ENCODE data around the gene MARCHF3.
"Not testable (repeated sequence)": the region's sequence is repeated elsewhere in the genome, so short reads cannot be mapped to it uniquely, and the experiment has no call there.

MARCHF3 gene

DNA sequence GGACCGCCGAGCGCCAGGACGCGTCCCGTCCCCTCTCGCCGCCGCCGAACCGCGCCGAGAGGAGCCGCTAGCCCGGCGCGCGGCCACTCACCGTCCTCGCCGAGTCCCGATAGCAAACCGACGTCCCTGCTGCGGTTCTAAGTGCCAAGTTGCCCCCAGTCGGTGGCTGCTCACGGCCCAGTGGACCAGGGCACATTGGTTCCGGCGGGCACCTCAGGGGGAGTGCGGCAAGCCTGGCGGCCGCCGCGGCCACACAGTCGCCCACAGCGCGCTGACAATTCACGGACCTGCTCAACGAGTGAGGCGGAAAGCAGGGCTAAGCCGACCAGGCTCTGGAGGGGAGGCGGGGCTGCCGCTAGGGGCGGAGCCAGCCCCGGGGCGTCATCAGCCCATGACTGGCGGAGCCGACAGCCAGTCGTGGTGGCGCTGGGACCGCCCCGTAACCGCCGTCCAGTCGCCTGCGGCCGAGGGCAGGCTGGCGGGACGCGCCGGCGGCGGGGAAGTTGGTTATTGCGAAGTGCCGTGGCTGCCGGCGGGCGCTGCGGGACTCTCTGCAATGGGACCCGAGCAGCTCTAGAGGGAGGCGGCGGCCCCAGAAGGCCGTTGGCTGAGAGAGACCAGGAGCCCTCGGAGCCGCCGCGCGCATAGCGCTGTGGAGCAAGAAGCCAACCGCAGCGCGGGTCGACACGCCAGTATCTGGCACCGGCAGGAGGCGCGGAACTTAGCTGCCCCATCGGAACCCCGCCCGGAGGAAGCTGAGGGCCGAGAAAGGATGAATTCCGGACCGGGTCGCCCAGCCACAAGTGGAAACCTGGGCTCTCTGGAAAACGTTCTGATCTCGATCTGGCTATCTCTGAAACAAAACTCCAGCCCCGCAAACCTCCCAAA is at the start of gene MARCHF3:
Gene MARCHF3 (minus strand): TSS at position 300 of the 888 bp plus-strand sequence. CDS start 112,387 bp downstream, outside the sequence.
- DNase-seq (ENCODE audit: low read depth), result peak; percentile 89

DNA sequence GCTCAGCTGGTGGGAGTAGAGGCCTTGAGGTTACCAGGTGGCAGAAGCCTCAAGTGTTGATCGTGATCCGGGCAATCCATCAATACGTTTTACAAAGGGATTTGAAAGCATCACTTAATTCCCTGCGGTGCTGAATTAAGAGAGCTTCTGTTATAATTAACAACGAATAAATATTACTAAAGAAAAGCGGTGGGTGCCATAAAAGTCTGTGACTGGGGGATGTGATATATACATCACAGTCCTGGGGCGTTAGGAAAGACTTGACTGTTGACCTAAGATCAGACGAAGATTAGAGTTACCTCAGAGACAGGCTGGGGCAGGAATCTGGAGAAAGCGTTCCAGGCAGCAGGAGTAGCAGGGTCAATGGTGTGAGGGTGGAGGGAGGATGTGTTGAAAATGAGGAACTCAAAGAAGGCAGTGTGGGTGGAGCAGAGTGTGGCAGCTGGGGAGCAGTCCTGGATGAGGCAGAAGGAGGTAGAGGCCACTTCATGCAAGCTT is 49.7 kb upstream of the MARCHF3 start:
- DNase-seq (ENCODE audit: low read depth), result no peak

GRCh38 chr5:127077366-127077765 is 47.0 kb upstream of the MARCHF3 start:
- DNase-seq (ENCODE audit: low read depth), result no peak

DNA sequence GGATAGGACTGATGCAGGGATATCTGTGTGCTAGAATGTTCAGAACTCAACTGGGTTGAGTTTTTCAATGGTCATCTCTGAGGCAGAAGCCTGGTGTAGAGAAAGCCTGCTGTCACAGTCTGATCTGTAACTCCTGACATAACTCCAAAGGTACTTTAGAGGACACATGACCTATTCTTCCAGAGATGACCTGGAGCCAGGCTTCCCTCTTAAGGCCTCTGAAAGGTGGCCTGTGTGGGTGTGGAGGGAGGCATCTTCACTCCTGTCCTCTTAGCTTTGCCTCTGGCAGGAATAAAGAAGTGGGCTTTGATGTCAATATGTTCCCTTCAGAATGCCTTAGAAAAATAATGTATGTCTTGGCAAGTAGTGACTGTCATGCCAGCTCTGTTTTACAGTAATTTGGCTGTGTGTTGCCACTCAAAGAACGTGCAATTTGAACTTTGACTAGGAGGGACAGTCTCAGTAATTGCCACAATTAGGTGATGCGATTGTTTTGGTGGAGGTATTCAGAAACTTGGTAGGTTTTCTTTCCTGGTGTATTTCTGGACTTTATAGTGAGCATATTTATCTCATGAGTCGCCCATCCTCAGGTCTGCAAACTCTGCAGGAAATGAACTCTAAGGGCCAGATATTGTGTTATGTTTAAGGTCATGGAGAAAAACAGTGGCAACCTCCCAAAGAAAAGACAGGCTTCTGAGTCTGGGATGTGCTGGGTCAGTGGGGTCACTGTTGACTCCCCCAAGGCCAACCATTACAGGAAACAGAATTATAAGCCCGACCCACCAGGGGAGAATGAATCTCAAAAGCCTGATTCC is 46.2 kb upstream of the MARCHF3 start:
- DNase-seq (ENCODE audit: low read depth), result no peak

GRCh38 chr5:127074466-127074865 is 44.1 kb upstream of the MARCHF3 start:
- DNase-seq (ENCODE audit: low read depth), result no peak

DNA sequence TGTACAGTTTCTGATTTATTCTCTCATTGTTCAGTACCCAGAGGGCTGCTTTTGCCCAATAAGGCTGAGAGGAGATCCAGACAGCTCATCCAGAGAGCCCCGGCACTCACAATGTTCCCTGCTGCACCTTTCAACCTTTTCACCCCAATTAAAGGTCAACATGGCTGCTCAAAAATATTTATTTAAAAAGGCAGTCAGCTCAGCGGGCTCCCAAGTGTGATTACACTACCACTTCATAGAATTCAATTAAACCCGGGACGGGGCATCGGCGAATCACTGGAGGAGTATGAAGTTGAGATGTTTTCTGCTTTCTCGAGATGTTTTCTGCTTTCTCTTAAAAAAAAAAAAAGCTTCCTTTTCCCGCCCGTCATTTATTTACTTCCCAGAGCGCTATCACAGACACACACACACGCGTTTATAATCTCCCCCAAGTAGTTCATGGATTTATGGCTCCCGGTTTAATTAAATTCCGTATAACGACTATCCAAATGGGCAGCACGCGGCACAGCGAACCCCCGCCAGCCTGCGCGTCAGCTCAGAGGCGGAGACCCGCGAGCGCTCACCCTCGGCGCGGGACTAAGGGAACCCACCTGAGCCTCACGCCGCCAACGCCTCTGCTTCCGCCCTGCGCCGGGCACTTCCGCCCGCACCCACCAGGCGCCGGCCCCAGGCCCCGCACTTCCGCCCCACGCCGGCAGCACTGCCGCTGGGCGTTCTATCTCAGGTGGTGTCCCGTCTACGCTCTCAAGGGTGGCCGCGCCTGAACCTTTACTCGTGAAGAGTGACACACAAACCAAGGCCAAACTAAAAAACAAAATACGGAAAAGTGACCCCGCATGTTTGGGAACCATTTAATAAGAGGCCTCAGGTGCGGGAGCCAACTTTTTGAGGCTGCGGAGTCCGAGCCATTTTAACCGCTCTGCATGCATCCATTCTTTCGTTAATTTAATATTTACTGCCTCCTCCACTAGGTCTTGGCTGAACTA is 42.8 kb upstream of the MARCHF3 start, which contains the start of gene C5orf63:
Gene C5orf63 (minus strand): TSS at position 642 of the 986 bp plus-strand sequence. CDS start 14,507 bp downstream, outside the sequence.
- DNase-seq (ENCODE audit: low read depth), result peak; percentile 19

- DNase-seq (ENCODE audit: low read depth), result no peak
These were observed 39.9 kb upstream of the MARCHF3 start for GRCh38 chr5:127070243-127070642.

DNA sequence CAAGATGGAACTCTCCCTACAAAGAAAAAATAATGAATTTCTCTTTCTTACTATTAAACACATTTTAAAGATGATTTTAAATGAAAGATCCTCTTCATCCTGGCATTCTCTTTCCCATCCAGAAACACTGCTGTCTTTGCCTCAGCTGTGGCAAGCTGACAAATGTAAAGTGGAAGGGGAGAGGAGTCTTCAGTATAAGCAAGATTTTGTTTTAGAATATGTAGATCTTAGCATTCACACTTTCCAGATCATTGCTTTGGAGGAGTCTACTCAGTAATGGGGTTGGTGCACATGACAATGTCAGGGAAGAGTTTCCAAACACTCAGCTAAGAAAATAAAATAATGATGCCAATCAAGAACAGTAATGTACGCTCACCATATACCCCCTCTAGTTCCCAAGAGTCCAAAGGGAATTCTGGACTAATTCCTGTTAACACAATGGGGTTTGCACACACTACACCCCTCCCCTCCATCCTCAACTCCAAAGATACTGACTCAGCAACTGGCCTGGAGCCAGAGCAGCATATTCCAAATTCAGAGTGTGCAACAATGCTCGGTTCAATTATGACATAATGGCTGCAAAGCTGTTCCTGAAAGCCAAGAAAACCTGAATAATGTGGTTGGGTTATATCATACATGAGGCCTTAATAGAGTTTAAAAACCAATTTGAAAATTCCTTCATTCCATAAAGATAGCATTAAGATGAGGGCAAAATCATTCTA is 38.3 kb upstream of the MARCHF3 start:
- no peak for DNase-seq (ENCODE audit: low read depth)

GRCh38 chr5:127066721-127067120 is 36.4 kb upstream of the MARCHF3 start:
- no peak for DNase-seq (ENCODE audit: low read depth)

- no peak for DNase-seq (ENCODE audit: low read depth)
These were observed 34.0 kb upstream of the MARCHF3 start for GRCh38 chr5:127064253-127064840.

GRCh38 chr5:127063257-127063913 is 33.0 kb upstream of the MARCHF3 start:
- no peak for DNase-seq (ENCODE audit: low read depth)

DNA sequence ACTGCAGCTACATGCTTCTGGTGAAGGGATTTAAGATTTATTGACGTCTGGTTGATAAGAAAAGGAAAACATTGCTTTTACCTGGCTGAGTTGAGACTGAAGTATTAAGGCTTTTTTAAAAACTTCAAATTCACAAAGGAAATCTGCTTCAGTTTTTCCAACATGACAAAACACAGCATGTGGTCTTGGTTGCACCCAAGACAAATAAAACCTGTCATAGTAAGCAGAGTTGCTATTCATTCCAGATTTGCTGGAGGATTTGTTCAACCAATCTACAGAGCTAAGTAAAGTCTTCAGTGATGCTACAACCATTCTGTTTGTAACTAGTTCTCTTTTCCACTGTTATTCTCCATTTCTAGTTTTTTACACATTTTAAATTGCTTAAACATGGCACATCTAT is 31.6 kb upstream of the MARCHF3 start:
- no peak for DNase-seq (ENCODE audit: low read depth)

GRCh38 chr5:127061537-127061936 is 31.2 kb upstream of the MARCHF3 start:
- DNase-seq (ENCODE audit: low read depth), result no peak

DNA sequence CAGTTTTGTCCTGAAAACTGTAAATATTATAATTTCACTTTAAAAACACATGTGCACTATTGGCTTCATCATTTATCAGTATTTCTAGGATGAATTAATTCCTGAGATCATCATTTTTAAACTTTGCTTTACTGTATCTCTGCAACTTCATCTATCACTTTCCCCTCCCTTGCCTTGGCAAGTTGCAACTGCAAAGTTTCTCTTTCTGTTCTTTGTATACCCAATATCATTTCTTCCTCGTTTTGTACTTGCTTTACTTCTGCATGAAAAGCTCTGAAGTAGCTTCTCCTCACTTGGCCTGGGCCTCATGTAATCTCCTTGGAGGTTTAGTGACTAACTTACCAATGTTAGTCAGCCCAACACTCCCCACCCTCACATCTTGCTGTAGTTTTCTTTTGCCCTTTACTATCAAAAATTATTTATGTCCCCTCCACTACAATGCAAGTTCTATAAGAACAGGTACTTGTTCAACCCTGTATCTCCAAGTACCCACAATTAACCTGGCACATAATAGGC is 30.2 kb upstream of the MARCHF3 start:
- DNase-seq (ENCODE audit: low read depth), result no peak

DNA sequence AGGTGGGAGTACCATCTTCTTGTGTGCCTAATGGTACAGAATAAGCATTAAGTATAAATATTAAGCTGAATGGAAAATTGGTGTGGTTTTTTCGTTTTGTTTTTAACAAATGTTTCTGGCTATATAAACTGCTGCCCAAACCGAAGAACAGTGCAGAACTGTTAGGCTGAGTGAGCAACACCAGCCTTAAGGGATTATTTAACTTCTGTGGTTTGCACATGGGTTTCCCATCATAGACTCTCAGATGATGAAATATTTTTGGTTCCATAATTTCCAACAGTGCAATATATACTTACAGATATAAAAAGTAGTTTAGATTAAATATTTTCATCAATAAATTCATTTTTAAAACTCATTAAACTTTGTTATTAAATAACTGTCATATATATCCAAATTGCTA is 26.5 kb upstream of the MARCHF3 start:
- DNase-seq (ENCODE audit: low read depth), result no peak

- no peak for DNase-seq (ENCODE audit: low read depth)
These were observed 25.7 kb upstream of the MARCHF3 start for GRCh38 chr5:127055880-127056653.

- not testable (repeated sequence) for DNase-seq (ENCODE audit: low read depth)
These were observed 23.2 kb upstream of the MARCHF3 start for GRCh38 chr5:127053551-127053950.

DNA sequence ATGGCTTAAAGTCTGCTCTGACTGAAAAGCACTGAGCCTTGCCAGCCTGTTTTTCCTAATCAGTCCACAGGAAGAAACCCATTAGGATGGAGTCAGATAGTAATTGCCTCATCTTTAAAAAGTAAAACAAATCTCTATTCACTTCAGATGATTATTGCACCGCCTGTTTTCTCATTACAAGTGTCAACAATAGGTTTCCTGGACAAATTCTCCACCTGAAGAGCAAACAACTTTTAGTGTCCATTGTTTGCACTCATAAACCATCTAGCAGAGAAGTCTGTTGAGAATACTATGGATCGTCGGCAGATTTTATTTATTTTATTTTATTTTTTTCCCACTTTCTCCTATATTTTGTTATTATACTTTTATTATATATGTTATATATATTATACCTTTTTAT is 22.7 kb upstream of the MARCHF3 start:
- DNase-seq (ENCODE audit: low read depth), result no peak

- DNase-seq (ENCODE audit: low read depth), result no peak
These were observed 21.2 kb upstream of the MARCHF3 start for GRCh38 chr5:127051591-127051990.
